Measurements from ENCODE around the gene HEMGN.
"Not testable (repeated sequence)": the region's sequence is repeated elsewhere in the genome, so short reads cannot be mapped to it uniquely, and the experiment has no call there.

Gene HEMGN, protein sequence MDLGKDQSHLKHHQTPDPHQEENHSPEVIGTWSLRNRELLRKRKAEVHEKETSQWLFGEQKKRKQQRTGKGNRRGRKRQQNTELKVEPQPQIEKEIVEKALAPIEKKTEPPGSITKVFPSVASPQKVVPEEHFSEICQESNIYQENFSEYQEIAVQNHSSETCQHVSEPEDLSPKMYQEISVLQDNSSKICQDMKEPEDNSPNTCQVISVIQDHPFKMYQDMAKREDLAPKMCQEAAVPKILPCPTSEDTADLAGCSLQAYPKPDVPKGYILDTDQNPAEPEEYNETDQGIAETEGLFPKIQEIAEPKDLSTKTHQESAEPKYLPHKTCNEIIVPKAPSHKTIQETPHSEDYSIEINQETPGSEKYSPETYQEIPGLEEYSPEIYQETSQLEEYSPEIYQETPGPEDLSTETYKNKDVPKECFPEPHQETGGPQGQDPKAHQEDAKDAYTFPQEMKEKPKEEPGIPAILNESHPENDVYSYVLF

DNA sequence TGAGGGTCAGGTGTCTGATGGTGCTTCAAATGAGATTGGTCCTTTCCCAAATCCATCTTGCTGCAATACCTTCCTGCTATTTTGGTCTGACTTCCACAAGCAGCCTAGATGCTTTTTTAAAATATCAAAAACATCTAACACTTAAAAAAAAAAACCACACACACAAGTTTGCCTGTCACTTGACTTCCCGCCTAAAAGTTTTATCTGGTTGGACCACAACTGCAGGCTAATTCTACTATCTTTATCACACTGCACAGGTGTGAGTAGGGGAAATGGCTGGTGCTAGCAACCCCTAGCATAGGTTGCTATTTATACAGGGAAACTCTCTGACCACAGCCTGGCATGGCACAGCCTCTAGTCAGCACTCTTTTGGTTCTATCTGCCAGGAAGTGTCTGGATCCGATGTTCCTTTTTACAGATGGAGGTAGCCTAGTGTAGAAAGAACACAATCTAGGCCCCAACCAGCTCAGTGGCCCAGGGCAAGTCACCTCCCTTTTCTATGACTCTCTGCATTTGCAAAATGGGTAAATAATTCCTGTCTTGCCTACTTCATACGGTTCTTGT, at the start of gene HEMGN:
Gene HEMGN, minus strand, starts transcription at position 92 of the 564 bp plus-strand sequence. Its CDS starts 36 bp downstream, at position 56.
- no peak for DNase-seq

DNA sequence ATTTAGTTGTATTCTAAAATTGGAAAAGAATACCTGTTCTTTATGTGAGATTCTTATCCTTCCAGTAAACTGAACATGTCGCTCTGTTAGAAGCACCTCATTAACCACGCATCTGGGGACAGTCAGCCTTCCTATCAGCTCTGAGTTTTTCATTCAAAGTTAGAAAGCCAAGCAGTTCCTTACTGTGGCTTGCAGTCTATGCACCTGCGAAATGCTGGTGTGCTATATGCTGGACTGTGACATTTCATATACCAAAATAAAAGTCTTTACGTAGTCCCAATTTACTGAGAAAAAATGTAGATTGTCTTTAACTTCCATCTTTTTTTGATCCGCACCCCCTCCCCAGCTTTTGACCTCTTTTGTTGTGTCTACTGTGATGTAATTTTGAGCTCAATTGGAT, 49.5 kb upstream of the HEMGN start:
- DNase-seq: no peak

GRCh38 chr9:97985058-97985861, 47.3 kb upstream of the HEMGN start:
- DNase-seq: peak in 7 of 56 donors; percentile 44 to 53 (median 47)

- peak in 53 of 56 donors; percentile 5 to 93 (median 65) for DNase-seq
Measured at GRCh38 chr9:97984188-97985057, 46.5 kb upstream of the HEMGN start.

DNA sequence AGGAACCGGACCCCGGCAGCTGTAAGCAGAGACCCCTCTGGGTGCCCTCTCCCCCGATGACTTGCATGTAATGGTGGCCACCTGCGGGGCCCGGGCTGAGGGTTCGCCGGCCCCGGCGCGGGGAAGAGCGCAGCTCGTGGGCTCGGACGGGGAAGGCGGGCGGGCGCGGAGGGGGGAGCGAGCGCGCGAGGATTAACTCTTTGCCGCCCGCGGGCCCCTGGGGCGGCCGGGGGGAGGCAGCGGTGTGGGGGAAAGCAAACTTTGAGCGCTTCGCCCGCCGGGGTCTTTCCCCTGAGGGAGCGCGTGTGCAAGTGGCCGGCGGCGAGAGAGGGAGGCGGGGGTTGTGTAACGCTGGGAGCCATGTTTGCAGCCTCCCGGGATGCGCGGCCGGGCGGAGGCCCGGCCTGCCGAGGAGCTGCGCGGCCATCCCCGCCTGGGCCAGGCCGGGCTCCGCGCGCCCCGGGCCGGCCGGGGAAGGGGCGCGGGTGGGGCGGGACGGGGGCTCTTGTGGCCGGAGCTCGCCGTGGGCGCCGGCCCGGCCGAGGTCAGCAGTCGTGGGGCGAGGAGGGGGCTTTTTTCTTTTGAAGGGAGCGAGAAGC, 45.7 kb upstream of the HEMGN start:
- peak in 30 of 56 donors; percentile 23 to 87 (median 62) for DNase-seq

GRCh38 chr9:97982683-97983588, 45.0 kb upstream of the HEMGN start, which contains the start of gene ANP32B:
TSS of gene ANP32B (plus strand) at chr9:97983341. CDS start at chr9:97983556, 215 bp downstream.
- peak; percentile 26 to 97 (median 86) for DNase-seq

DNA sequence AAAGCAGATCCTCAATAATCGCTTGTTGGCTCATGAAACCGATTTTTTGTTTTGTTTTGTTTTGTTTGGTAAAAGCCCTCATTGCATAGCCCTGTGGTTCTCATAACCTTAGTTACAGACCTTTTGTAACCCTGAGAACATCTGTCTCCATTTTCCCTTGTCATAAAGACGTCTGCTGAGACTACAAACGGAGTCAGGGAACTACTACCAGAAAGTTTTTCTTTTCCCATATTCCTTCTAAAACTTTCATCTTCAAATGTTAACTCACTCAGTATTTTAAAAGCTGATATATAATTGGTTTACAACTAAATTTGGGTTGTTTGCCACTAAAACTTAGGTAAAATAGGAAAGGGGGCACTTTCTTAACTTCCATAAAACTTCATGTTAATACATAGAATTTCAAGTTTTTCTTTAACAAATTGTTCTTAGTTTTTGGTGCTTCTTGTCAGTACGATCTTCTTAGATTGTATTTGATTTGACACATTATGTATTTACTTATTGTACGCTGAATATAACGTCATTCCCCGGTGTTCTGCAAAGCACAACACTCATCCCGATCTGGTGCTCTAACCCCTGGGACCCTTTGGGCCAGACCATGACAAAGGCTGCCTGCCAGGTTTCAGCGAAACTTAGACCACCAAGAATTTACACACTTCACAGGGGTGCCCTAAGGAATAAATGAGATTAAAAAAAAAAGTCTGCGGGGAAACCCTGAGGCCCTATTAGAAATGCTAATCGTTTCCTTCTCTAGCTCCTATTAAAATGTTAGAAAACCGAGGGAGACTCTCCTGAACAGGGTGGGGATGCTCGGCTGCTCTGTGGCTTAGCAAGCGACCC, 44.1 kb upstream of the HEMGN start:
- no peak for DNase-seq

DNA sequence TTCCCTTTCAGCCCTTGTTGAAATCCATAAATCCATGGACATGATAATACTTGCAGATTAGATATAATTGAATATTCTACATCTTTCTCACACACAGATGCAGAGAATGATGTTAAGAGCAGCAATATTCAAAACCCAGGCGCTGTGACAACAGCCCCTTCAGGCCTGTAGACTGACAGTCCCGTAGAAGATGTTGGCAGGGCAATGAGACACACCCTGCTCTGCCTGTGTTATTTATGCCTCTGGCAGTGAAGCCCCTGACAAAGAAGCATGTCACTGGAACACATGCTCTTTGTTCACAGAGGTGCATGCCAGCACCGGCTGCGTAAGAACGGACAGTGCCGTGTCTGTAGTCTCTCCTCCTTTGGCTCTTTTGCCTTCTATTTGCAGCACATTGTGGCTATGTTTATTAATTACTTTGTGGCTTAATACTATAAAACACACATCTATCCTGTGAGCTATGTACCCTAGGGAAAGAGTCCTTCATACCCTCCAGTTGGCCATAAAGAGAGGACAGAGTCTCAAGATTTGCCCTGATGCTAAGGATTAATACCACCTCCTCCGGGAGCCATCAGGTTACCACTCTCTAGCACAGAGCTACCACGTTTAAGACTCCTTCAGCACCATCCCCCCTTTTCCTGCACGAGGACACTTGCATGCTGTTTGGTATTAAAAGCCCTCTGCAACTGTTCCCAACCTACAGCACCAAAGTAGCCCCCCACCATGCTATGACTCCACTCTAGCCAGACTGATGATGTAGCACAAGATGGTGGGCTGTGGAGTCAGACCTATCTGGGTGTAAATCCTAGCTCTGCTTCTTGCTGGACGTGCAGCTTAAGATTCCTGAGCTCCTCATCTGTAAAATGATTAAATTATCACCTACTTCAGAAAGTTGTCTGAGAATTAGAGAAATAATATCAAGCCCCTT, 43.2 kb upstream of the HEMGN start:
- peak in 51 of 56 donors; percentile 6 to 86 (median 54) for DNase-seq

- DNase-seq: peak in 6 of 56 donors; percentile 11 to 40 (median 21)
Measured at GRCh38 chr9:97980479-97980803, 42.5 kb upstream of the HEMGN start.

GRCh38 chr9:97979788-97980478, 42.0 kb upstream of the HEMGN start:
- DNase-seq: no peak

DNA sequence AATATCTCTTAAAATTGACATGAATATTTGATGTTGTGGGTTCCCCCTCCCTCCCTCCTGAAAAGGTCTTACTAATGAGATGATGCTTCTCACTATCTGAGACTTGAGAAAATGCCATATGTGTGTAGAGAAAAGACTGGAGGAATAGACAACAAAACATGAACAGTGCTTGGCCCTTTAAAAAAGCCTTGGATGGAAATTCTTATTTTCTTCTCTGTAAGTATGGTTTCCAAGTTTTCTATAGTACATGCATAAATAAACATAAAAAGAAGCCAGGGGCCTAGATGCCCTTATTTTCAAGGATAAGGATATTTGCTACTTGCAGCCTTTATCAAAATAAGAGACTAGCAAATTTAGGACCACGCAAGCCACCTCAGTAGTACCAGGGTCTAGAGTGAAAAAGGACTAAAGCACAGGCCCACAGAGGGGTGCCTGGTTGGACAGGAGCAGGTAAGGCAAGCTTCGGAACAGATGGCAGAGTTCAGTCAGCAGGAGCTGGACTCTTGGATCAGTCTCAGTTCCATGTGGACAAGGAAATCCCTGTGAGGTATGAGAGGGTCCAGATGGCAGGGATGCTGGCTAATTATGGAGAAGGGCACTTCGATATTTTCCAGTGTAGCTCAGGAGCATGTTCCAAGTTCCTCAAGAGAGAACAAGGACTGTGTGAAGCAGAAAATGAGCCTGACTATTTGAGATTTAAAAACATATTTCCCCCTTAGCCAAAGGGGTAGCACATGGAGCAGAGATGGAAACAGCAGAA, 40.6 kb upstream of the HEMGN start:
- DNase-seq: no peak

- DNase-seq: not testable (repeated sequence)
Measured at GRCh38 chr9:97976633-97977032, 38.7 kb upstream of the HEMGN start.

DNA sequence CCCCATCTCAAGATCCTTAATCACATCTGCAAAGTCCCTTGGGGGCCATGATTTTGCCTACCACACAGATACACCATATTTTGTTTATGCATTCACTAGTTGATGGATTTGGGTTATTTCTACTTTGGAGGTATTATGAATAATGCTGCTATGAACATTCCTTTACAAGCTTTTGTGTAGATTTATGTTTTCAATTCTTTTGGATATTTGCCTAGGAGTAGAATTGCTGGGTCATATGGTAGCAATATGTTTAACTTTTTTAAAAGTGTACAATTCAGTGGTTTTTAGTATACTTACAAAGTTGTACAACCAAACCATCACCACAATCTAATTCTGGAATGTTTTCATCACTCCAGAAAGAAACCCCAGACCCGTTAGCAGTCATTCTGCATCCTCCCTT, 37.4 kb upstream of the HEMGN start:
- no peak for DNase-seq

- DNase-seq: no peak
Measured at GRCh38 chr9:97972753-97973152, 34.8 kb upstream of the HEMGN start.

DNA sequence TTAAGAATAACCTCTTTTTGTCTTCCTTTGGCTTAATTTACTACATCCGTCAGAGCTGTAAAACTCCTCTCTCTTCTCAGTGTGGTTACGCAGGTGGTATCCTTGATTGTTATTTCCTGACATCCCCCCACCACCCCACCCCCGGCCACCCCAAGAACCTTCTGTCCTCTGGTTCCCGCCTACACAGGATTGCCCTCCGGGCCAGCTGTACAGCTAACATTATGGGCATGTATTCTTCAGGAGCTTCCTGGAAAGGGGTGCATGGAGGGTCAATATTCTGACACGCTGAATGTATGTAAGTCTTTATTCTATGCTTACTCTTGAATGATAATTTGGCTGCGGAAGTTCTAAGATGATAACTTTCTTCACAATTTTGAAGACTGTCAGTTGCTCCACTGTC, 32.2 kb upstream of the HEMGN start:
- DNase-seq: no peak

DNA sequence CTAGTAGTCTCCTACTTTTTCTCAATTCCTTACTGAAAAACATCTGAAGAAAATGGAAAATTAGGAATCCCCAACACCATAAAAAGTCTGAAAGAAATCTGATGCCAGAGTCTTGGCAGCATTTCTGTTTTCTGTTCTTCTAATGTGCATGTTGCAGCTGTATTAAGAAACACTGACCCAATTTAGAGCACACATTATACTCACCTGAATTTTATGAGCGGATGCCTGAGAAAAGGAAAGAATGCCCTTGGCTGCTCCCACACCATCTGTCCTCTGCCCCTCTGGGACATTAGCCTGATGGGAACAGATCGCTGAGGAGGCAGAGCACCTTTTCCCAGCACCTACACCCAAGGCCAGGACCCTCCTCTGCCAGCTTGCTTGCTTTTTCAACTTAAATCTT, 31.0 kb upstream of the HEMGN start:
- DNase-seq: no peak
